ENCODE measurements around the gene MTHFD2L. TPM values are rescaled to one million over a fixed set of nuclear protein-coding genes. Genes with fewer than 3 reads are reported as not detected.

The MTHFD2L gene
- total RNA-seq, result 15.5 TPM

GRCh38 chr4:74157561-74158465 lies at the start of gene MTHFD2L:
Gene MTHFD2L, plus strand, starts transcription at chr4:74158118. Its CDS starts 21 bp downstream, at chr4:74158139.
- intact Hi-C loops (cut with DNase I), result no loop called here
- Histone ChIP-seq H3K9me3 (no peaks in the 10 kb centered on the region), H3K36me3 (peaks cover 0 to 6% of the 10 kb centered on the region in 2 donors), H3K27ac (peak within 1 kb of the TSS; percentile 85), H3K4me1 (peaks cover 35% of the 10 kb centered on the region), H3K4me3 (peak within 1 kb of the TSS; percentile 63 to 86), H3K27me3 (no peaks in the 10 kb centered on the region)
- TF ChIP-seq CTCF (IDR thresholded peaks at IDR 0.05), result no peak
- TF ChIP-seq POLR2A (IDR thresholded peaks at IDR 0.05), result peak in 1 of 2 donors; percentile 28
- peak in 1 of 2 donors; percentile 78 for TF ChIP-seq POLR2AphosphoS5 (IDR thresholded peaks at IDR 0.05; ENCODE audit: insufficient read depth in 1 of 2, low read depth in 1 of 2)
- peak in 1 of 2 donors; percentile 90 for DNase-seq (ENCODE audit: extremely low spot score in 2 of 2)

- no peak for TF ChIP-seq POLR2AphosphoS5 (IDR thresholded peaks at IDR 0.05; ENCODE audit: insufficient read depth in 1 of 2, low read depth in 1 of 2)
- no peak for TF ChIP-seq CTCF (IDR thresholded peaks at IDR 0.05)
- TF ChIP-seq POLR2A (IDR thresholded peaks at IDR 0.05), result no peak
- intact Hi-C loops (cut with DNase I), result no loop called here
- Histone ChIP-seq H3K36me3 (no peaks in the 10 kb centered on the region), H3K4me1 (peaks cover 9% of the 10 kb centered on the region), H3K4me3 (no peak overlapping the region), H3K27ac (no peak overlapping the region), H3K27me3 (no peaks in the 10 kb centered on the region), H3K9me3 (no peaks in the 10 kb centered on the region)
- DNase-seq (ENCODE audit: extremely low spot score in 2 of 2), result no peak
These were observed 49.3 kb upstream of the MTHFD2L start for GRCh38 chr4:74108457-74109115.

GRCh38 chr4:74109116-74109869 lies 48.6 kb upstream of the MTHFD2L start:
- no peak overlapping the region for H3K27ac ChIP-seq
- TF ChIP-seq POLR2AphosphoS5 (IDR thresholded peaks at IDR 0.05; ENCODE audit: insufficient read depth in 1 of 2, low read depth in 1 of 2) (peak in 1 of 2 donors; percentile 59), POLR2A (IDR thresholded peaks at IDR 0.05) (no peak)
- no peaks in the 10 kb centered on the region for H3K27me3 ChIP-seq
- H3K36me3 ChIP-seq, result no peaks in the 10 kb centered on the region
- no peak overlapping the region for H3K4me3 ChIP-seq
- no peak for DNase-seq (ENCODE audit: extremely low spot score in 2 of 2)
- H3K4me1 ChIP-seq, result peaks cover 9% of the 10 kb centered on the region
- no peaks in the 10 kb centered on the region for H3K9me3 ChIP-seq
- intact Hi-C loops (cut with DNase I), result no loop called here

GRCh38 chr4:74109870-74110605 lies 47.9 kb upstream of the MTHFD2L start:
- TF ChIP-seq CTCF (IDR thresholded peaks at IDR 0.05), result no peak
- TF ChIP-seq POLR2A (IDR thresholded peaks at IDR 0.05), result no peak
- TF ChIP-seq POLR2AphosphoS5 (IDR thresholded peaks at IDR 0.05; ENCODE audit: insufficient read depth in 1 of 2, low read depth in 1 of 2), result no peak
- Histone ChIP-seq H3K4me3 (no peak overlapping the region), H3K4me1 (peaks cover 9% of the 10 kb centered on the region), H3K27ac (no peak overlapping the region), H3K27me3 (no peaks in the 10 kb centered on the region), H3K9me3 (no peaks in the 10 kb centered on the region), H3K36me3 (no peaks in the 10 kb centered on the region)
- no peak for DNase-seq (ENCODE audit: extremely low spot score in 2 of 2)
- intact Hi-C loops (cut with DNase I), result no loop called here
